Transverse colon (tissue), 4 donors: ENCODE measurements around the gene TMEM132C. TPM values are rescaled to one million over a fixed set of nuclear protein-coding genes. Genes with fewer than 3 reads are reported as not detected.

Source experiments
- DNase-seq: peaks from one replicate; pipeline ENCODE4 v3.0.0-alpha.2; 2019
- H3K27ac ChIP-seq, 4 donors: fragments of 200-600 bp; sonication (generic); 2 replicates each; pipeline ENCODE4 v1.5.1; 2016 to 2018; ENCODE audit warnings: inconsistent platforms in 4 of 4
- H3K27me3 ChIP-seq: fragments of 200-600 bp; sonication (generic); 2 replicates; pipeline ENCODE4 v1.5.1; 2017; ENCODE audit warnings: inconsistent platforms
- H3K36me3 ChIP-seq, 4 donors: fragments of 200-600 bp; sonication (generic); 2 replicates each; pipeline ENCODE4 v1.5.1; 2017 to 2019; ENCODE audit warnings: inconsistent platforms in 4 of 4
- H3K4me1 ChIP-seq, 4 donors: fragments of 200-600 bp; sonication (generic); 2 replicates each; pipeline ENCODE4 v1.5.1; 2017 to 2020; ENCODE audit warnings: inconsistent platforms in 4 of 4
- H3K4me3 ChIP-seq, 4 donors: fragments of 200-600 bp; sonication (generic); 1 replicate in 1 of 4; 2 replicates in 3 of 4; pipeline versions ENCODE4 v1.5.1 to v1.6.1; 2017 to 2019; ENCODE audit warnings: inconsistent platforms in 4 of 4
- H3K9me3 ChIP-seq, 2 donors: fragments of 200-600 bp; sonication (generic); 2 replicates each; pipeline ENCODE4 v1.5.1; 2017 to 2019; ENCODE audit warnings: inconsistent platforms in 2 of 2
- EP300 ChIP-seq: sonication (generic); formaldehyde crosslinking; IDR thresholded peaks from one replicate; pipeline ENCODE4 v1.6.1; 2017; ENCODE audit warnings: antibody characterized with exemption, low read depth
- POLR2A ChIP-seq: fragments of 450-650 bp; IDR thresholded peaks from one replicate; pipeline ENCODE4 v1.6.1; 2016; ENCODE audit warnings: antibody characterized with exemption, mild to moderate bottlenecking, moderate library complexity
- POLR2AphosphoS5 ChIP-seq, 3 donors: sonication (generic); formaldehyde crosslinking; IDR thresholded peaks; one replicate each; pipeline ENCODE4 v1.6.1; 2016; ENCODE audit warnings: antibody characterized with exemption in 3 of 3
- WGBS, 2 donors: methylation state at CpG; one replicate each; pipeline ENCODE4 v1.1.5; 2018; ENCODE audit warnings: low coverage in 1 of 2; 5-methylcytosine and 5-hydroxymethylcytosine counted together
- in situ Hi-C, 4 donors: fragments of 200-750 bp; cut with MboI; loops; one replicate each; pipeline versions ENCODE4 v1.15.0 to v1.15.1; 2017; ENCODE audit warnings: low sequenced_read_pairs in 3 of 4, low pct_ligation_motif_present in 1 of 4, low pct_unique_long_range_greater_than_20kb in 1 of 4
- intact Hi-C: fragments of 100-400 bp; cut with DNase I; formaldehyde crosslinking; loops from one replicate; pipeline ENCODE4 v1.15.1; 2023; ENCODE audit warnings: low total_unique reads
- total RNA-seq, 4 donors: library from RNA; depleted of rRNA; stranded (reverse); fragments of >200 nt; gene quantifications; one replicate each; pipeline ENCODE4 v1.1.0, GENCODE V29; 2016
- TF ChIP-seq, protein P1 (sequence below), 5 experiments: fragments of 200-600 bp in 3 of 5; fragments of 450-650 bp in 2 of 5; sonication (generic) in 3 of 5; IDR thresholded peaks; 1 replicate in 2 of 5; 2 replicates in 3 of 5; pipeline ENCODE4 v1.5.1; 2016 to 2017; ENCODE audit warnings: antibody characterized with exemption in 5 of 5, inconsistent platforms in 3 of 5, mild to moderate bottlenecking in 2 of 5, moderate library complexity in 1 of 5

The TMEM132C gene
- total RNA-seq, 4 donors from 2014 or later, result 0.20 to 1.6 (median 0.58) TPM

GRCh38 chr12:128415036-128415560, 148.1 kb downstream of the TMEM132C start:
- Histone ChIP-seq H3K36me3 (no peaks in the 10 kb centered on the region), H3K27me3 (no peaks in the 10 kb centered on the region), H3K27ac (no peak overlapping the region), H3K4me1 (no peaks in the 10 kb centered on the region), H3K9me3 (no peaks in the 10 kb centered on the region), H3K4me3 (no peak overlapping the region)
- intact Hi-C loops, result no loop called here
- in situ Hi-C loops, result no loop called here
- WGBS, 2 donors, result 93% methylated on average over 27 of the region's 27 CpGs; no CpG with 5 or more reads in 1 of the 2 donors
- no peak for DNase-seq
- TF ChIP-seq POLR2A, result no peak
- TF ChIP-seq EP300, result no peak
- no peak for TF ChIP-seq POLR2AphosphoS5 (IDR thresholded peaks at IDR 0.05)
- TF ChIP-seq, protein P1, sequence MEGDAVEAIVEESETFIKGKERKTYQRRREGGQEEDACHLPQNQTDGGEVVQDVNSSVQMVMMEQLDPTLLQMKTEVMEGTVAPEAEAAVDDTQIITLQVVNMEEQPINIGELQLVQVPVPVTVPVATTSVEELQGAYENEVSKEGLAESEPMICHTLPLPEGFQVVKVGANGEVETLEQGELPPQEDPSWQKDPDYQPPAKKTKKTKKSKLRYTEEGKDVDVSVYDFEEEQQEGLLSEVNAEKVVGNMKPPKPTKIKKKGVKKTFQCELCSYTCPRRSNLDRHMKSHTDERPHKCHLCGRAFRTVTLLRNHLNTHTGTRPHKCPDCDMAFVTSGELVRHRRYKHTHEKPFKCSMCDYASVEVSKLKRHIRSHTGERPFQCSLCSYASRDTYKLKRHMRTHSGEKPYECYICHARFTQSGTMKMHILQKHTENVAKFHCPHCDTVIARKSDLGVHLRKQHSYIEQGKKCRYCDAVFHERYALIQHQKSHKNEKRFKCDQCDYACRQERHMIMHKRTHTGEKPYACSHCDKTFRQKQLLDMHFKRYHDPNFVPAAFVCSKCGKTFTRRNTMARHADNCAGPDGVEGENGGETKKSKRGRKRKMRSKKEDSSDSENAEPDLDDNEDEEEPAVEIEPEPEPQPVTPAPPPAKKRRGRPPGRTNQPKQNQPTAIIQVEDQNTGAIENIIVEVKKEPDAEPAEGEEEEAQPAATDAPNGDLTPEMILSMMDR (IDR thresholded peaks at IDR 0.05), result no peak

DNA sequence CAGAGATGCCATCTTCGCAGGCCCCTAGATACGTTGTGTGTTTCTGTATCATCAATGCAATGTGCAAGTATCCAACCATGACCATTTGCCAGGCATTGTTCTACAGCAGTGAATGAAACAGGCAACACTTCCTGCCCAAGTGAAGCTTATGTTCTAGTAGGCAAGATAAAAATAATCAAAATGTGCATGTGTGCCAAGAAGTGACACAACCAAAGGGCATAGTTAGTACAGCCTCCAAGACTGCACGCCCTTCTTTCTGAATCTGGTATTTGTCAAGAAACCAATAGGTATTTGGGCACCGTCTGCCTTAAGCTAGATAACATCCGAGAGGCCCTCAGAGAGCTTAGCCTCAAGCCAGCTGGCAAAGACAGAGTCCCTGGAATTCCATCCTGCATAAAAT, 152.0 kb downstream of the TMEM132C start:
- intact Hi-C loops, result no loop called here
- 78 to 83% methylated on average over 2 to 5 of the region's 5 CpGs for WGBS, 2 donors
- in situ Hi-C loops, result no loop called here

DNA sequence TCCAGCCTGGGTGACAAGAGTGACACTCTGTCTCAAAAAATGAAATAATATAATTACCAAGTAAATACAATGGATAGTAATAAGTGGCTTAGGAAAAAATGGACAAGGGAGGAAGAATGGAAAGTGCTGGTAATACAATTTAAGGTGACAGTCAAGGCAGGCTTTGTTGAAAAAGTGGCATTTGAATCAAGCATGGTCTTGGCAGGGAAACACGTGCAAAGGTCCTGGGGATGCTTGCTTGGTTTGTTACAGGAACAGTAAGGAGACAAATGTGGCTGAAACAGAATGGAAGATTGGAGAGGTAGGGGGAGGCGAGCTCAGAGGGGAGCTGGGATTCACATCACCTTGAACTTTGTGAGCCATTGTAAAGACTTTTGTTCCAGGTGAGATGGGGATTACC, 153.2 kb downstream of the TMEM132C start:
- TF ChIP-seq, protein P1 (IDR thresholded peaks at IDR 0.05), result no peak
- TF ChIP-seq POLR2A (no peak), POLR2AphosphoS5 (IDR thresholded peaks at IDR 0.05) (no peak), EP300 (no peak)
- no peak overlapping the region for H3K27ac ChIP-seq
- H3K36me3 ChIP-seq, result no peaks in the 10 kb centered on the region
- no peak overlapping the region for H3K4me3 ChIP-seq
- 60 to 83% methylated on average over 2 of the region's 2 CpGs for WGBS, 2 donors
- H3K9me3 ChIP-seq, result no peaks in the 10 kb centered on the region
- in situ Hi-C loops (no loop called here), intact Hi-C loops (no loop called here)
- no peak for DNase-seq
- no peaks in the 10 kb centered on the region for H3K4me1 ChIP-seq
- no peaks in the 10 kb centered on the region for H3K27me3 ChIP-seq

More for the DNA sequence above, 152.0 kb downstream of the TMEM132C start:
- Histone ChIP-seq H3K27me3 (no peaks in the 10 kb centered on the region), H3K9me3 (no peaks in the 10 kb centered on the region), H3K4me3 (no peak overlapping the region), H3K27ac (no peak overlapping the region), H3K36me3 (no peaks in the 10 kb centered on the region), H3K4me1 (no peaks in the 10 kb centered on the region)
- TF ChIP-seq, protein P1 (IDR thresholded peaks at IDR 0.05), result no peak
- TF ChIP-seq POLR2A, result no peak
- no peak for TF ChIP-seq POLR2AphosphoS5 (IDR thresholded peaks at IDR 0.05)
- no peak for TF ChIP-seq EP300
- DNase-seq, result no peak

DNA sequence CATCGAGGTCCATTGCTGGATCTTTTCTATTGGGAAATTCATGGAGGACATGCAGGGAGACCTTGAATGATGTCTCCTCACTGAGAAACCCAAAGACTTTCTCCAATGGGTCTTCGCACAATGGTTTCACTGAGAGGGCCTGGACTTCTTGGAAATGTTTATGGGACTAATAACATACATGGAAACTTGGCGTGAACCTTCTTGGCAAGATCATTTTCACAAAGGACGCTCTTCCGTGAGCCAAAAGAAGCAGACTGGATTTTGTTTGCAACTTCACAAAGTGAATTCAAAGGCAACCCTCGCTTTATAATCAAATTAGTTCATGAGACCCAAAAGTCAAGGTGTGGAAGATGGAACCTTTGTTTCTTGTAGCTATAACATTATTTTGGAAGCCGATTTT, 154.4 kb downstream of the TMEM132C start:
- in situ Hi-C loops, result no loop called here
- no peak for TF ChIP-seq EP300
- TF ChIP-seq POLR2A, result no peak
- Histone ChIP-seq H3K4me3 (no peak overlapping the region), H3K27me3 (no peaks in the 10 kb centered on the region), H3K9me3 (no peaks in the 10 kb centered on the region), H3K4me1 (no peaks in the 10 kb centered on the region), H3K36me3 (no peaks in the 10 kb centered on the region), H3K27ac (no peak overlapping the region)
- intact Hi-C loops, result no loop called here
- DNase-seq, result no peak
- WGBS, 2 donors, result 68 to 74% methylated on average over 4 to 7 of the region's 7 CpGs

DNA sequence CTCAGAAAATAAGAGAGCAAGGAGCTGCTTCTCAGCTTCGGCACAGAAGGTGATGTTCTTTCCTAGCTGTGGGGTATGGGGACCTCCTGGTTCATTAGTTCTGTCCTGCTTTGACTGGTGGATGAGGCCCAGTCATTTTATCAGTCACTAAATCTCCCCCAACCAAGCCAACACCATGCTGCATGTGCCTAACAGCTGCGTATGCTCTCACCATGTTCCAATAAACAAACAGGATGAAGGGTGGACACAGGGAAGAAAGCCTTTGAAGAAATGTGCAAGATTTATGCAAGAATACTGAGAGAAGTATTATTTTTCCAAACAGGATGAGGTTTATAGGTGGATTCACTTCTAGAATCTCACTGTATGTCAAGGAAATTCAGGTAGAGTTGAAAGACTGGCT, 156.2 kb downstream of the TMEM132C start:
- Histone ChIP-seq H3K4me1 (no peaks in the 10 kb centered on the region), H3K27ac (no peak overlapping the region), H3K9me3 (no peaks in the 10 kb centered on the region), H3K36me3 (no peaks in the 10 kb centered on the region), H3K4me3 (no peak overlapping the region), H3K27me3 (no peaks in the 10 kb centered on the region)
- intact Hi-C loops, result no loop called here
- WGBS, 2 donors, result 38 to 91% methylated on average over 1 to 2 of the region's 2 CpGs
- DNase-seq, result no peak
- in situ Hi-C loops, result no loop called here
- TF ChIP-seq POLR2A (no peak), POLR2AphosphoS5 (IDR thresholded peaks at IDR 0.05) (no peak), EP300 (no peak)
- TF ChIP-seq, protein P1 (IDR thresholded peaks at IDR 0.05), result no peak
